IMR-90 (cell line): ENCODE measurements around the gene PPP3CA. TPM values are rescaled to one million over a fixed set of nuclear protein-coding genes. Genes with fewer than 3 reads are reported as not detected.

Source experiments
- ATAC-seq: fragments of 200-7000 bp; cut with Tn5 transposase; 2 replicates; pipeline ENCODE4 v1.9.1; 2020; ENCODE audit warnings: low read depth, mild to moderate bottlenecking, moderate library complexity
- BruUV-seq: library from RNA; stranded (reverse); fragments of 400-500 nt; replicated peaks from 2 replicates; lab custom pipeline; 2021; lab: Mats Ljungman, UMichigan
- CTCF ChIA-PET: fragments of 300-600 bp; formaldehyde crosslinking; extraction: SDS; loops from one replicate; lab custom pipeline; 2021; ENCODE audit warnings: antibody characterized with exemption; lab: Yijun Ruan, JAX
- POLR2A ChIA-PET: fragments of 300-600 bp; sonication (Branson Sonifier 250); formaldehyde crosslinking; loops from one replicate; lab custom pipeline; 2022; ENCODE audit warnings: antibody characterized with exemption; ENCODE audit not compliant: unreplicated experiment; lab: Charles Lee
- DNase-seq: peaks from one replicate; pipeline ENCODE4 v3.0.0; 2013
- H2AFZ ChIP-seq: replicated peaks from 2 replicates; pipeline ENCODE3; 2013; ENCODE audit warnings: low read length, mild to moderate bottlenecking; ENCODE audit not compliant: poor library complexity
- H2AK5ac ChIP-seq: 2 replicates; pipeline ENCODE4 v1.6.1; 2013; ENCODE audit warnings: low read depth, low read length, inconsistent platforms
- H2AK9ac ChIP-seq: replicated peaks from 2 replicates; pipeline ENCODE3; 2013; ENCODE audit warnings: mild to moderate bottlenecking, low read depth, low read length, moderate library complexity; ENCODE audit not compliant: poor library complexity
- H2BK120ac ChIP-seq: 2 replicates; pipeline ENCODE4 v1.6.1; 2013; ENCODE audit warnings: low read depth, low read length, inconsistent platforms
- H2BK15ac ChIP-seq: 3 replicates; pipeline ENCODE4 v1.6.1; 2013; ENCODE audit warnings: low read depth, low read length, inconsistent platforms
- H2BK20ac ChIP-seq: 2 replicates; pipeline ENCODE4 v1.6.1; 2013; ENCODE audit warnings: low read depth, mild to moderate bottlenecking, inconsistent platforms, low read length, moderate library complexity
- H2BK5ac ChIP-seq: 2 replicates; pipeline ENCODE4 v1.6.1; 2013; ENCODE audit warnings: mild to moderate bottlenecking, low read depth, low read length, inconsistent platforms; ENCODE audit not compliant: poor library complexity, severe bottlenecking
- H3K14ac ChIP-seq: replicated peaks from 2 replicates; pipeline ENCODE4 v1.6.1; 2013; ENCODE audit warnings: low read depth, low read length, inconsistent platforms
- H3K18ac ChIP-seq: 2 replicates; pipeline ENCODE4 v1.6.1; 2013; ENCODE audit warnings: low read depth, low read length, control low read depth
- H3K23ac ChIP-seq: 2 replicates; pipeline ENCODE4 v1.6.1; 2013; ENCODE audit warnings: low read depth, low read length, inconsistent platforms
- H3K27ac ChIP-seq: 2 replicates; pipeline ENCODE4 v1.5.1; 2013; ENCODE audit warnings: mild to moderate bottlenecking, control low read depth, low read length; ENCODE audit not compliant: insufficient read depth
- H3K27me3 ChIP-seq: 2 replicates; pipeline ENCODE4 v1.6.1; 2013; ENCODE audit warnings: low read length; ENCODE audit not compliant: control insufficient read depth, insufficient read depth
- H3K36me3 ChIP-seq: 2 replicates; pipeline ENCODE4 v1.6.1; 2013; ENCODE audit warnings: low read length, mixed read lengths; ENCODE audit not compliant: control insufficient read depth, insufficient read depth
- H3K4ac ChIP-seq: 2 replicates; pipeline ENCODE4 v1.6.1; 2013; ENCODE audit warnings: low read depth, low read length, inconsistent platforms
- H3K4me1 ChIP-seq: 2 replicates; pipeline ENCODE4 v1.6.1; 2013; ENCODE audit warnings: low read length, mixed read lengths; ENCODE audit not compliant: control insufficient read depth, insufficient read depth
- H3K4me2 ChIP-seq: 2 replicates; pipeline ENCODE4 v1.6.1; 2013; ENCODE audit warnings: low read depth, mild to moderate bottlenecking, control low read depth, low read length, moderate library complexity
- H3K4me3 ChIP-seq: 2 replicates; pipeline ENCODE4 v1.5.1; 2013; ENCODE audit warnings: low read depth, mild to moderate bottlenecking, control low read depth, low read length, moderate library complexity; ENCODE audit not compliant: insufficient read depth
- H3K56ac ChIP-seq: 2 replicates; pipeline ENCODE4 v1.6.1; 2013; ENCODE audit warnings: low read length, inconsistent platforms; ENCODE audit not compliant: insufficient read depth; ENCODE audit errors: extremely low read depth
- H3K79me1 ChIP-seq, 2 experiments: 2 replicates each; pipeline ENCODE4 v1.6.1; 2013; ENCODE audit warnings: low read length in 2 of 2, inconsistent platforms in 1 of 2, low read depth in 1 of 2
- H3K9ac ChIP-seq: 2 replicates; pipeline ENCODE4 v1.6.1; 2013; ENCODE audit warnings: low read depth, low read length, control low read depth
- H3K9me1 ChIP-seq: 2 replicates; pipeline ENCODE4 v1.6.1; 2013; ENCODE audit warnings: low read length, inconsistent platforms; ENCODE audit not compliant: insufficient read depth
- H3K9me3 ChIP-seq: 2 replicates; pipeline ENCODE4 v1.6.1; 2013; ENCODE audit warnings: low read length; ENCODE audit not compliant: control insufficient read depth, insufficient read depth
- H4K20me1 ChIP-seq: 2 replicates; pipeline ENCODE4 v1.6.1; 2013; ENCODE audit warnings: low read length, inconsistent platforms; ENCODE audit not compliant: insufficient read depth
- H4K5ac ChIP-seq: 2 replicates; pipeline ENCODE4 v1.6.1; 2013; ENCODE audit warnings: mild to moderate bottlenecking, low read depth, low read length, control low read depth
- H4K8ac ChIP-seq, 2 experiments: 2 replicates each; pipeline ENCODE4 v1.6.1; 2013; ENCODE audit warnings: low read depth in 2 of 2, low read length in 2 of 2, control low read depth in 1 of 2, inconsistent platforms in 1 of 2
- H4K91ac ChIP-seq: 2 replicates; pipeline ENCODE4 v1.6.1; 2013; ENCODE audit warnings: low read depth, low read length, inconsistent platforms; ENCODE audit not compliant: insufficient read depth
- POLR2A ChIP-seq: IDR thresholded peaks from 2 replicates; pipeline ENCODE4 v1.6.1; 2012; ENCODE audit warnings: mild to moderate bottlenecking, low read depth, low read length
- RFX5 ChIP-seq: IDR thresholded peaks from 2 replicates; pipeline ENCODE4 v1.8.0; 2012; ENCODE audit warnings: low read depth, mild to moderate bottlenecking, low read length, moderate library complexity
- dilution Hi-C: fragments of 300-500 bp; cut with HindIII; formaldehyde crosslinking; loops from one replicate; pipeline ENCODE4 v1.14.3; 2018; ENCODE audit warnings: low sequenced_read_pairs; ENCODE audit not compliant: unreplicated experiment
- in situ Hi-C: fragments of 300-500 bp; cut with MboI; formaldehyde crosslinking; loops from 3 replicates; pipeline ENCODE4 v1.14.3; 2019; ENCODE audit warnings: low sequenced_read_pairs, inconsistent platforms, mixed read lengths
- intact Hi-C: fragments of 100-400 bp; cut with micrococcal nuclease; formaldehyde crosslinking; loops from 2 replicates; pipeline ENCODE4 v1.10.0; 2022
- polyA plus RNA-seq, 3 experiments: library from polyadenylated mRNA; depleted of rRNA; stranded (reverse); fragments of >200 nt; gene quantifications; 2 replicates each; pipeline ENCODE4 v1.2.3, GENCODE V29; 2012; ENCODE audit warnings: low replicate concordance in 1 of 3
- total RNA-seq: library from RNA; depleted of rRNA; stranded (reverse); fragments of >200 nt; gene quantifications from 2 replicates; pipeline ENCODE4 v1.2.3, GENCODE V29; 2012
- TF ChIP-seq, protein P1 (sequence below): fragments of 150-350 bp; IDR thresholded peaks from 2 replicates; pipeline ENCODE4 v1.6.1; 2016; ENCODE audit warnings: low read depth, mild to moderate bottlenecking, low read length, moderate library complexity, borderline replicate concordance

PPP3CA gene
- total and polyA plus RNA-seq, 2 of the 4 experiments (the other 2 are of a cell fraction), result 14.5 to 48.6 TPM

DNA sequence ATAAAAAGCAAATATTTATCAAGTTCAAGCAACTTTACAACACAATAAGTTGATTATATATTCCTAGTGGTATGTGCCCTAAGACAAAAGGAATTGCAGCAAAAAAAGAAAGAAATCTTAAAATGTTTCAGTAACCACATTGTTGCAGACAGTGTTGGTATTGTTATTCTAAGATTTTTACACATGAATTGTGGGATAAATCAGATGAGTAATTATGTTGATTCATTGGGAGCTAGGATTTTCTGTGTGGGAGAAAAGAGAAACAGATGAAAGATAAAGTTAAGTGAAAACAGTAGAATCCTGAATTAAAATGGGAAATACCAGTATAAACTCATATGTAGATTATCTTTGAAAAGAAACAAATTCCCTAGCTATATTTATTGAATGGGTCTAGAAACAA lies 362.4 kb downstream of the PPP3CA start:
- Histone ChIP-seq H2AK9ac (no peak overlapping the region), H3K56ac (no peak overlapping the region), H4K5ac (no peak overlapping the region), H2BK15ac (no peak overlapping the region), H3K4me2 (no peak overlapping the region), H4K20me1 (no peaks in the 10 kb centered on the region), H3K9me1 (no peaks in the 10 kb centered on the region), H3K27me3 (no peaks in the 10 kb centered on the region), H2BK5ac (no peak overlapping the region), H3K27ac (no peak overlapping the region), H3K23ac (no peak overlapping the region), H3K4ac (no peak overlapping the region), H2AK5ac (no peak overlapping the region), H3K4me3 (no peak overlapping the region), H2BK20ac (no peak overlapping the region), H4K8ac (no peak overlapping the region), H2AFZ (no peak overlapping the region), H3K79me1 (no peaks in the 10 kb centered on the region), H4K91ac (no peak overlapping the region), H3K9me3 (no peaks in the 10 kb centered on the region), H3K36me3 (no peaks in the 10 kb centered on the region), H3K9ac (no peak overlapping the region), H3K14ac (no peak overlapping the region), H3K18ac (no peak overlapping the region), H2BK120ac (no peak overlapping the region), H3K4me1 (no peaks in the 10 kb centered on the region)
- TF ChIP-seq POLR2A (no peak), RFX5 (no peak)
- TF ChIP-seq, protein P1, sequence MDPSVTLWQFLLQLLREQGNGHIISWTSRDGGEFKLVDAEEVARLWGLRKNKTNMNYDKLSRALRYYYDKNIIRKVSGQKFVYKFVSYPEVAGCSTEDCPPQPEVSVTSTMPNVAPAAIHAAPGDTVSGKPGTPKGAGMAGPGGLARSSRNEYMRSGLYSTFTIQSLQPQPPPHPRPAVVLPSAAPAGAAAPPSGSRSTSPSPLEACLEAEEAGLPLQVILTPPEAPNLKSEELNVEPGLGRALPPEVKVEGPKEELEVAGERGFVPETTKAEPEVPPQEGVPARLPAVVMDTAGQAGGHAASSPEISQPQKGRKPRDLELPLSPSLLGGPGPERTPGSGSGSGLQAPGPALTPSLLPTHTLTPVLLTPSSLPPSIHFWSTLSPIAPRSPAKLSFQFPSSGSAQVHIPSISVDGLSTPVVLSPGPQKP, result no peak
- ChIA-PET CTCF (no interaction called here), POLR2A (no interaction called here)
- no peak for ATAC-seq
- no TSS peak for BruUV-seq
- intact Hi-C loops (no loop called here), in situ Hi-C loops (no loop called here), dilution Hi-C loops (no loop called here)
- peak; percentile 66 for DNase-seq
